HepG2 (cell line): ENCODE results near the gene DMPK. TPM values are rescaled to one million over a fixed set of nuclear protein-coding genes. Genes with fewer than 3 reads are reported as not detected.

Experiments
- ATAC-seq: fragments of 200-7000 bp; cut with Tn5 transposase; 3 replicates; pipeline ENCODE4 v1.9.1; 2020; ENCODE audit warnings: mild to moderate bottlenecking, moderate library complexity
- BruUV-seq: library from RNA; stranded (reverse); fragments of 400-500 nt; replicated peaks from 2 replicates; lab custom pipeline; 2021; lab: Mats Ljungman, UMichigan
- CTCF ChIA-PET: fragments of 300-600 bp; formaldehyde crosslinking; extraction: SDS; loops from one replicate; lab custom pipeline; 2021; ENCODE audit warnings: low total read pairs, inconsistent platforms, low intra/inter-chr PET ratio; lab: Yijun Ruan, JAX
- POLR2A ChIA-PET: fragments of 350-600 bp; sonication (Branson Sonifier 250); formaldehyde crosslinking; loops from one replicate; lab custom pipeline; 2020; ENCODE audit warnings: antibody characterized with exemption, inconsistent platforms; lab: Yijun Ruan, JAX
- DNase-seq: peaks from one replicate; pipeline ENCODE4 v3.0.0-alpha.2; 2015; ENCODE audit warnings: low spot score
- FAIRE-seq: peaks from 3 replicates; lab custom pipeline; 2011; peaks lifted over from hg19 to GRCh38; lab: Jason Lieb, UNC
- H2AFZ ChIP-seq: one replicate; pipeline ENCODE4 v1.6.1; 2011; ENCODE audit warnings: low read length, inconsistent platforms
- H3K27ac ChIP-seq: fragments of 300-600 bp; 3 replicates; pipeline ENCODE4 v1.8.0; 2011; ENCODE audit warnings: mixed run types, mild to moderate bottlenecking, mixed read lengths, low read length, inconsistent platforms; ENCODE audit not compliant: insufficient read depth; ENCODE audit errors: extremely low read length
- H3K27me3 ChIP-seq, 2 experiments: fragments of 200-600 bp in 1 of 2; 2 replicates in 1 of 2; 3 replicates in 1 of 2; pipeline versions ENCODE4 v1.6.0 to v1.8.0; 2011; ENCODE audit warnings: low read length in 2 of 2, mild to moderate bottlenecking in 2 of 2, moderate library complexity in 2 of 2, inconsistent platforms in 1 of 2; ENCODE audit not compliant: insufficient read depth in 2 of 2, control insufficient read depth in 1 of 2
- H3K36me3 ChIP-seq, 2 experiments: fragments of 200-600 bp in 1 of 2; replicated peaks in 1 of 2; 2 replicates in 1 of 2; 3 replicates in 1 of 2; pipeline versions ENCODE4 v1.5.1 to v1.8.0; 2011; ENCODE audit warnings: low read length in 2 of 2, inconsistent platforms in 1 of 2; ENCODE audit not compliant: insufficient read depth in 2 of 2, control insufficient read depth in 1 of 2
- H3K4me1 ChIP-seq: 2 replicates; pipeline ENCODE4 v1.5.1; 2012; ENCODE audit warnings: low read length, inconsistent platforms; ENCODE audit not compliant: insufficient read depth
- H3K4me2 ChIP-seq: 2 replicates; pipeline ENCODE4 v1.6.0; 2011; ENCODE audit warnings: low read depth, low read length, inconsistent platforms
- H3K4me3 ChIP-seq, 3 experiments: fragments of 200-600 bp in 1 of 3; sonication (generic), shearing (Covaris generic) in 1 of 3; replicated peaks in 1 of 3; 2 replicates each; pipeline ENCODE4 v1.5.1; 2011 to 2016; ENCODE audit warnings: low read length in 3 of 3, inconsistent platforms in 2 of 3, low read depth in 2 of 3, mild to moderate bottlenecking in 2 of 3, control low read depth in 1 of 3, mixed read lengths in 1 of 3; ENCODE audit not compliant: insufficient read depth in 1 of 3
- H3K79me2 ChIP-seq: one replicate; pipeline ENCODE4 v1.6.1; 2011; ENCODE audit warnings: low read length, inconsistent platforms; ENCODE audit not compliant: insufficient read depth
- H3K9ac ChIP-seq: 2 replicates; pipeline ENCODE4 v1.6.0; 2011; ENCODE audit warnings: mild to moderate bottlenecking, low read depth, low read length, inconsistent platforms; ENCODE audit not compliant: insufficient read depth
- H3K9me3 ChIP-seq: 2 replicates; pipeline ENCODE4 v1.5.1; 2012; ENCODE audit warnings: mild to moderate bottlenecking, low read length
- H4K20me1 ChIP-seq: 2 replicates; pipeline ENCODE4 v1.6.0; 2011; ENCODE audit warnings: inconsistent platforms, mild to moderate bottlenecking, low read length, moderate library complexity; ENCODE audit not compliant: insufficient read depth
- CSRNP2 ChIP-seq: sonication (generic); formaldehyde crosslinking; conservative IDR thresholded peaks from 2 replicates; pipeline ENCODE4 v1.8.0; 2022; ENCODE audit warnings: low read depth, missing genetic modification reagents
- PLRG1 ChIP-seq: fragments of 450-650 bp; conservative IDR thresholded peaks from 2 replicates; pipeline ENCODE4 v1.6.1; 2016
- SAP130 ChIP-seq: IDR thresholded peaks from 2 replicates; pipeline ENCODE4 v1.6.1; 2016; ENCODE audit warnings: low read depth
- TARDBP ChIP-seq: sonication (generic); formaldehyde crosslinking; IDR thresholded peaks from 2 replicates; pipeline ENCODE4 v1.8.0; 2022; ENCODE audit warnings: mild to moderate bottlenecking, missing genetic modification reagents
- USF2 ChIP-seq, 2 experiments: sonication (generic) in 1 of 2; formaldehyde crosslinking in 1 of 2; IDR thresholded peaks; 2 replicates each; pipeline versions ENCODE4 v1.5.1 to v1.6.1; 2011 to 2020; ENCODE audit warnings: borderline replicate concordance in 1 of 2, low read depth in 1 of 2, low read length in 1 of 2, mild to moderate bottlenecking in 1 of 2, missing genetic modification reagents in 1 of 2, moderate library complexity in 1 of 2
- YY1 ChIP-seq: IDR thresholded peaks from 2 replicates; pipeline ENCODE4 v1.6.1; 2011; ENCODE audit warnings: low read length, low read depth, moderate library complexity, mild to moderate bottlenecking; ENCODE audit not compliant: insufficient read depth, insufficient replicate concordance
- ZNF563 ChIP-seq: sonication (generic); formaldehyde crosslinking; IDR thresholded peaks from 2 replicates; pipeline ENCODE4 v1.8.0; 2022; ENCODE audit warnings: mild to moderate bottlenecking, moderate library complexity, missing genetic modification reagents
- ZNF709 ChIP-seq: sonication (generic); formaldehyde crosslinking; IDR thresholded peaks from 2 replicates; pipeline ENCODE4 v1.5.0; 2020; ENCODE audit warnings: mild to moderate bottlenecking, missing genetic modification reagents
- ZNF800 ChIP-seq: sonication (generic); formaldehyde crosslinking; IDR thresholded peaks from 2 replicates; pipeline ENCODE4 v1.4.0; 2020; ENCODE audit warnings: missing genetic modification reagents
- WGBS: methylation state at CpG from one replicate; pipeline ENCODE4 v1.1.6; 2017; ENCODE audit warnings: low lambda C conversion rate; 5-methylcytosine and 5-hydroxymethylcytosine counted together
- in situ Hi-C: cut with HindIII; loops from 2 replicates; pipeline ENCODE4 v1.10.0; 2017; ENCODE audit warnings: low pct_unique_long_range_greater_than_20kb; ENCODE audit not compliant: extremely low pct_ligation_motif_present
- intact Hi-C: fragments of 100-400 bp; cut with micrococcal nuclease; formaldehyde crosslinking; loops from one replicate; pipeline ENCODE4 v1.10.0; 2022; ENCODE audit not compliant: unreplicated experiment
- polyA plus RNA-seq, 8 experiments: library from polyadenylated mRNA; depleted of rRNA in 3 of 8; stranded (reverse) in 7 of 8; unstranded in 1 of 8; fragments of >200 nt; fragmentation: Illumina TruSeq in 4 of 8; extraction: Trizol in 4 of 8; gene quantifications; 2 replicates each; pipeline versions ENCODE4 v1.2.1 to v1.2.3, GENCODE V29; 2011 to 2016; ENCODE audit warnings: low read depth in 4 of 8, missing spikeins in 1 of 8, mixed read lengths in 1 of 8; ENCODE audit not compliant: insufficient read depth in 1 of 8
- total RNA-seq, 5 experiments: library from RNA; depleted of rRNA; stranded (reverse); fragments of >200 nt; fragmentation: Illumina TruSeq; extraction: Trizol; gene quantifications; 2 replicates each; pipeline ENCODE4 v1.2.3, GENCODE V29; 2016; ENCODE audit warnings: low read depth in 1 of 5

DMPK gene
- total and polyA plus RNA-seq, 2 of the 13 experiments (the other 11 are each of a cell fraction or from before 2014, with no cell fraction given) = 5.3 to 8.8 TPM

GRCh38 chr19:45768655-45768983 is 13.7 kb downstream of the DMPK start (continued):
- TF ChIP-seq USF2 (IDR thresholded peaks at IDR 0.05; ENCODE audit: low read depth, low read length) (no peak), USF2 (CRISPR knock-in tag; IDR thresholded peaks at IDR 0.05; ENCODE audit: borderline replicate concordance) (no peak), YY1 (peak; percentile 48), PLRG1 (no peak), CSRNP2 (no peak)
- TF ChIP-seq, all 625 proteins: peak for 4

GRCh38 chr19:45767881-45768654 is 14.2 kb downstream of the DMPK start:
- CTCF ChIA-PET = no interaction called here
- ATAC-seq = no peak; the same call in 1 of the 3 replicates
- in situ Hi-C loops = no loop called here
- TF ChIP-seq ZNF563 (CRISPR knock-in tag) = peak; percentile 57; the same call in 1 of the 2 replicates
- 0 out of 2 replicates have a peak, but pooled peaks have one; percentile 32 for TF ChIP-seq TARDBP (CRISPR knock-in tag)
- peak; percentile 95 for TF ChIP-seq ZNF800 (CRISPR knock-in tag)
- TF ChIP-seq ZNF709 (CRISPR knock-in tag) = 0 out of 2 replicates have a peak, but pooled peaks have one; percentile 18
- peak; percentile 51 for TF ChIP-seq SAP130 (CRISPR knock-in tag)

More at GRCh38 chr19:45767881-45768654, 14.2 kb downstream of the DMPK start:
- no peaks in the 10 kb centered on the region for H3K9me3 ChIP-seq
- peaks cover 3% of the 10 kb centered on the region for H3K79me2 ChIP-seq
- H3K4me1 ChIP-seq = peaks cover 16% of the 10 kb centered on the region
- peak overlapping the region; percentile 91 for H3K27ac ChIP-seq
- H3K36me3 ChIP-seq = no peaks in the 10 kb centered on the region
- no peak for FAIRE-seq
- DNase-seq = peak; percentile 41
- peaks cover 1 to 2% of the 10 kb centered on the region in 2 experiments; a peak in 2 of 5 replicates for H3K27me3 ChIP-seq
- no peaks in the 10 kb centered on the region for H4K20me1 ChIP-seq
- intact Hi-C loops = loop anchor here (2.0 to 5.0 kb wide), 2 partner anchors 36 to 75 kb away; partner anchors contain the start of genes FBXO46, MEIOSIN and QPCTL
- BruUV-seq = TSS peak; percentile 47
- peak overlapping the region; percentile 75 to 87 (median 76) for H3K4me3 ChIP-seq
- H2AFZ ChIP-seq = no peak overlapping the region
- peak overlapping the region; percentile 93 for H3K4me2 ChIP-seq
- POLR2A ChIA-PET = interaction anchor here (1.0 to 4.7 kb wide), 19 partner anchors 9 to 184 kb away, joined by 3 to 94 read pairs (median 7); partner anchors contain the start of genes DMWD, FBXO46, FOXA3 and MYPOP
- no CpG with 5 or more reads among the region's 102 CpGs for WGBS
- H3K9ac ChIP-seq = peak overlapping the region; percentile 91
